ENCODE measurements around the gene FRMD8.

DNA sequence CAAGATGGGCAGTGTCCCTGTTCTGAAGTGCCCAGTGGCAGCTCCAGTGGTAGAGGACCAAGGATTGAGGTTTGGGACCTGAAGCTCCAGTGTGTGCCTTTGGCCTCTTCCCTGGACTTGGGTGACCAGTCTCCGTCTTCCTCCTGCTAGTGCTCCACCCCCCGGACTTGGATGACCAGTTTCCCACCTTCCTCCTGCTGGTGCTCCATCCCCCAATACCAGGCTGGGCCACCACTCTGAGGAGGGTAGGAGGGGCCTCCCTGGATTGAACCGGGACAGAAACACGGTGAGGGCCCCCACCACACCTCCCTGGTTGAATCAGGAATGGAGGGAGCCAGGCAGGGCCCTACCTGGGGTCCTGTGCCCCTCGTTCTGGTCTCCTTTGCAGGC is 25.2 kb downstream of the FRMD8 start:
- no peak for TF ChIP-seq TCF12 (IDR thresholded peaks at IDR 0.05; ENCODE audit: low read depth)
- TF ChIP-seq EP300 (IDR thresholded peaks at IDR 0.05; ENCODE audit: borderline replicate concordance) = no peak
- no peak for TF ChIP-seq TAF1 (IDR thresholded peaks at IDR 0.05; ENCODE audit: low read depth)
- TF ChIP-seq FOXM1 (IDR thresholded peaks at IDR 0.05; ENCODE audit: borderline replicate concordance, low read depth) = no peak
- TF ChIP-seq CEBPB (IDR thresholded peaks at IDR 0.05) = no peak
- TF ChIP-seq NFIC (IDR thresholded peaks at IDR 0.05) = no peak
- no peak for TF ChIP-seq YY1 (IDR thresholded peaks at IDR 0.05; ENCODE audit: low read depth)
